ENCODE measurements around the gene C22orf39. TPM values are rescaled to one million over a fixed set of nuclear protein-coding genes. Genes with fewer than 3 reads are reported as not detected.
"Not testable (repeated sequence)": the region's sequence is repeated elsewhere in the genome, so short reads cannot be mapped to it uniquely, and the experiment has no call there.

The C22orf39 gene
- total RNA-seq, 1 donor from 2014 or later: 68.6 TPM

GRCh38 chr22:19436444-19437161, 10.9 kb downstream of the C22orf39 start:
- intact Hi-C loops (cut with micrococcal nuclease); ATAC-seq; DNase-seq: not testable (repeated sequence)

GRCh38 chr22:19434829-19435580, 12.5 kb downstream of the C22orf39 start:
- no peak for DNase-seq
- ATAC-seq: no peak

GRCh38 chr22:19434401-19434800, 13.1 kb downstream of the C22orf39 start:
- intact Hi-C loops (cut with micrococcal nuclease): no loop called here
- ATAC-seq: no peak
- DNase-seq: no peak

More at GRCh38 chr22:19434829-19435580, 12.5 kb downstream of the C22orf39 start:
- intact Hi-C loops (cut with micrococcal nuclease): no loop called here

GRCh38 chr22:19432133-19432851, 15.2 kb downstream of the C22orf39 start, which contains the start of gene MRPL40:
TSS of gene MRPL40 (plus strand) at chr22:19432545. CDS start at chr22:19432555, 10 bp downstream.
- ATAC-seq (peak; percentile 97), DNase-seq (peak; percentile 97)
- intact Hi-C loops (cut with micrococcal nuclease): no loop called here

GRCh38 chr22:19431649-19432132, 15.8 kb downstream of the C22orf39 start, which contains the start of gene HIRA:
TSS of gene HIRA (minus strand) at chr22:19431733. CDS start at chr22:19431476, 257 bp downstream.
- DNase-seq (peak; percentile 90), ATAC-seq (peak; percentile 83)
- intact Hi-C loops (cut with micrococcal nuclease): no loop called here

GRCh38 chr22:19430890-19431541, 16.5 kb downstream of the C22orf39 start:
- DNase-seq: peak; percentile 54
- ATAC-seq: no peak
- intact Hi-C loops (cut with micrococcal nuclease): no loop called here

- no peak for DNase-seq
- no peak for ATAC-seq
- intact Hi-C loops (cut with micrococcal nuclease): no loop called here
These were observed 17.3 kb downstream of the C22orf39 start for GRCh38 chr22:19429950-19430889.

- ATAC-seq: no peak
- intact Hi-C loops (cut with micrococcal nuclease): no loop called here
- DNase-seq: no peak
These were observed 23.4 kb downstream of the C22orf39 start for GRCh38 chr22:19424186-19424500.

GRCh38 chr22:19422440-19423301, 24.8 kb downstream of the C22orf39 start:
- DNase-seq (no peak), ATAC-seq (no peak)
- intact Hi-C loops (cut with micrococcal nuclease): no loop called here

GRCh38 chr22:19420321-19420720, 27.2 kb downstream of the C22orf39 start:
- ATAC-seq (no peak), DNase-seq (no peak)
- intact Hi-C loops (cut with micrococcal nuclease): no loop called here

GRCh38 chr22:19419464-19420178, 27.9 kb downstream of the C22orf39 start:
- intact Hi-C loops (cut with micrococcal nuclease): no loop called here
- peak; percentile 43 for ATAC-seq
- DNase-seq: no peak

GRCh38 chr22:19419086-19419463, 28.4 kb downstream of the C22orf39 start:
- DNase-seq: no peak
- intact Hi-C loops (cut with micrococcal nuclease): no loop called here
- ATAC-seq: peak; percentile 34

GRCh38 chr22:19412923-19413322, 34.6 kb downstream of the C22orf39 start:
- intact Hi-C loops (cut with micrococcal nuclease): no loop called here
- no peak for ATAC-seq

GRCh38 chr22:19412478-19412877, 35.0 kb downstream of the C22orf39 start:
- DNase-seq (no peak), ATAC-seq (no peak)
- intact Hi-C loops (cut with micrococcal nuclease): no loop called here

More at GRCh38 chr22:19412923-19413322, 34.6 kb downstream of the C22orf39 start:
- no peak for DNase-seq

- intact Hi-C loops (cut with micrococcal nuclease): no loop called here
- DNase-seq (no peak), ATAC-seq (peak; percentile 48)
These were observed 35.8 kb downstream of the C22orf39 start for GRCh38 chr22:19411690-19412045.

GRCh38 chr22:19410941-19411689, 36.4 kb downstream of the C22orf39 start:
- ATAC-seq (peak; percentile 70), DNase-seq (peak; percentile 65)
- intact Hi-C loops (cut with micrococcal nuclease): no loop called here
